ENCODE results near the gene ACTRT2.

DNA sequence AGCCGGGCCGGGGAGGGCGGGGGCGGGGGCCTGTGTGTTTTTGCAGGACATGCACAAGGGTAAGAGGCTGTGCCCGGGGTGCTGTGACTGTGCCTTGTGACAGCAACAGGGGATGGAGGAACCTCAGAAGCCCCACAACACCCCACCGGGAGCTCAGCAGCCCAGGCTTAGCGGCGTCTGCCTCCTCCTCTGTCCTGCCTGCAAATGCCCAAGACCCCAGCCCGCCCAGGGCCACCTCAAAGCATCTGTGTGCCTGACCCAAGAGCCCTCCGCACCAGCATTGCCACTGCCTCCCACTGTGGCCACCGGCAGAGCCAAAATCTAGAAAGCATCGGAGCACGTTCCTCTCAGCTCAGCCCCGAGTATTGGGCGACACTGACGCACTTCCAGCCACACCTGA, 2.7 kb upstream of the ACTRT2 start:
- TF ChIP-seq, protein P1, sequence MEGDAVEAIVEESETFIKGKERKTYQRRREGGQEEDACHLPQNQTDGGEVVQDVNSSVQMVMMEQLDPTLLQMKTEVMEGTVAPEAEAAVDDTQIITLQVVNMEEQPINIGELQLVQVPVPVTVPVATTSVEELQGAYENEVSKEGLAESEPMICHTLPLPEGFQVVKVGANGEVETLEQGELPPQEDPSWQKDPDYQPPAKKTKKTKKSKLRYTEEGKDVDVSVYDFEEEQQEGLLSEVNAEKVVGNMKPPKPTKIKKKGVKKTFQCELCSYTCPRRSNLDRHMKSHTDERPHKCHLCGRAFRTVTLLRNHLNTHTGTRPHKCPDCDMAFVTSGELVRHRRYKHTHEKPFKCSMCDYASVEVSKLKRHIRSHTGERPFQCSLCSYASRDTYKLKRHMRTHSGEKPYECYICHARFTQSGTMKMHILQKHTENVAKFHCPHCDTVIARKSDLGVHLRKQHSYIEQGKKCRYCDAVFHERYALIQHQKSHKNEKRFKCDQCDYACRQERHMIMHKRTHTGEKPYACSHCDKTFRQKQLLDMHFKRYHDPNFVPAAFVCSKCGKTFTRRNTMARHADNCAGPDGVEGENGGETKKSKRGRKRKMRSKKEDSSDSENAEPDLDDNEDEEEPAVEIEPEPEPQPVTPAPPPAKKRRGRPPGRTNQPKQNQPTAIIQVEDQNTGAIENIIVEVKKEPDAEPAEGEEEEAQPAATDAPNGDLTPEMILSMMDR (IDR thresholded peaks at IDR 0.05) = no peak
- TF ChIP-seq POLR2A (IDR thresholded peaks at IDR 0.05) = no peak

All from Peyer's patch (tissue), 4 donors.